Breast epithelium (tissue), 3 donors: Measurements from ENCODE around the gene CDH4.

Experiments used
- POLR2A ChIP-seq: fragments of 450-650 bp; IDR thresholded peaks from one replicate; pipeline ENCODE4 v1.6.1; 2016; ENCODE audit warnings: antibody characterized with exemption, mild to moderate bottlenecking, moderate library complexity
- TF ChIP-seq, protein P1 (sequence below), 3 donors: fragments of 450-650 bp; IDR thresholded peaks; one replicate each; pipeline ENCODE4 v1.5.1; 2016 to 2017; ENCODE audit warnings: antibody characterized with exemption in 3 of 3, mild to moderate bottlenecking in 3 of 3, moderate library complexity in 3 of 3

GRCh38 chr20:61661025-61661424 is 409.0 kb downstream of the CDH4 start:
- no peak for TF ChIP-seq POLR2A
- TF ChIP-seq, protein P1, sequence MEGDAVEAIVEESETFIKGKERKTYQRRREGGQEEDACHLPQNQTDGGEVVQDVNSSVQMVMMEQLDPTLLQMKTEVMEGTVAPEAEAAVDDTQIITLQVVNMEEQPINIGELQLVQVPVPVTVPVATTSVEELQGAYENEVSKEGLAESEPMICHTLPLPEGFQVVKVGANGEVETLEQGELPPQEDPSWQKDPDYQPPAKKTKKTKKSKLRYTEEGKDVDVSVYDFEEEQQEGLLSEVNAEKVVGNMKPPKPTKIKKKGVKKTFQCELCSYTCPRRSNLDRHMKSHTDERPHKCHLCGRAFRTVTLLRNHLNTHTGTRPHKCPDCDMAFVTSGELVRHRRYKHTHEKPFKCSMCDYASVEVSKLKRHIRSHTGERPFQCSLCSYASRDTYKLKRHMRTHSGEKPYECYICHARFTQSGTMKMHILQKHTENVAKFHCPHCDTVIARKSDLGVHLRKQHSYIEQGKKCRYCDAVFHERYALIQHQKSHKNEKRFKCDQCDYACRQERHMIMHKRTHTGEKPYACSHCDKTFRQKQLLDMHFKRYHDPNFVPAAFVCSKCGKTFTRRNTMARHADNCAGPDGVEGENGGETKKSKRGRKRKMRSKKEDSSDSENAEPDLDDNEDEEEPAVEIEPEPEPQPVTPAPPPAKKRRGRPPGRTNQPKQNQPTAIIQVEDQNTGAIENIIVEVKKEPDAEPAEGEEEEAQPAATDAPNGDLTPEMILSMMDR (IDR thresholded peaks at IDR 0.05) = no peak
